Hematopoietic multipotent progenitor cell (in vitro differentiated cells): Measurements from ENCODE around the gene DUSP7. TPM values are rescaled to one million over a fixed set of nuclear protein-coding genes. Genes with fewer than 3 reads are reported as not detected.

ENCODE experiments used
- DNase-seq, 3 donors: peaks; one replicate each; pipeline ENCODE4 v3.0.0-alpha.2; 2011 to 2015; ENCODE audit warnings: low read depth in 2 of 3, low spot score in 2 of 3
- total RNA-seq: library from RNA; depleted of rRNA; stranded (reverse); fragments of >200 nt; gene quantifications from one replicate; pipeline ENCODE4 v1.2.3, GENCODE V29; 2012

The DUSP7 gene
- total RNA-seq: 25.3 TPM

- peak; percentile 53 to 69 (median 64) for DNase-seq
Observed at GRCh38 chr3:52056521-52056967, at the start of gene DUSP7. Gene DUSP7 (minus strand): TSS chr3:52056571. CDS start chr3:52056366, 205 bp downstream.

DNA sequence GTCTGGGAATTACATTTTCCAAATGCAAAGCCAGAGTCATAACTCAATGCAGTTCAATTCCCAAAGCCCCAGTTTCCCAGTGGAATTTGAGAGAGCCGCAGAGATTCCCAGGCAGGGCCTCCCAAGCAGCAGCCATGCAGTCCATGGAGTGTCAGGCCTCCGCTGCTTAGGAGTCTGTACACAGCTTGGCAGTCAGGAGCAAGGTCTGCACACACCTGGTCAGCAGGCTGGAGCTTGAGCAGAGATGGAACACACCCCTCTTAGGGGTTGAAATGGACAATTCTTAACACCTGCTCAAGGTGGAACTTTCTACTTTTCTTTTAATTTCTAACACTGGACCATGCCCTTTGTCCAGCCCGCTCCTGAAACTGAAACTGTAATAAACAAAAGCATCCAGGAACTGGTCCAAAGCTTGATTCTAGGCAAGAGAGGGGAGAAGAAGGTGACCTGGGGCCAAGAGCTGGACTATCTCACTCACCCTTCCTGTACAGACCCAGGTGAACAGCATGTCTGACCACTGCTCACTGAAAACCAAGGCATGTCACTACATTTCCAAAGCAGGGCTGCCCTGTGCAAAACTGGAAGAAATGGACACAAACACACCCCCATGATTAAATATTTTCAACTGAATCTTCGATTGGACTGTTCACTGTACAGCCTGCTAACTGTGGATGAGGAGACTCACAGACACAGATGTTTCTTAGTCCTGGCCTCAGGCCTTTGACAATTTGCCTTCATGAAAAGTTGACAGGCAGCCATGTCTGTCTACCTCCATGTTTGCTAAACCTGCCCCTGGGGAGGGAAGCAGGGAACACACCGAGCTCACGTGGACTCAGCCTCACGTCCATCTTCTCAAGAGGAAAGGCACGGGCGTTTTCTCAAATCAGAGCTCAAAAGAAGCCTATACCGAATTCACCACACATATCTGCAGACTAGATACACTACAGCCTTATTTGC is 48.6 kb upstream of the DUSP7 start:
- no peak for DNase-seq

GRCh38 chr3:52102934-52103333 is 46.6 kb upstream of the DUSP7 start:
- no peak for DNase-seq

DNA sequence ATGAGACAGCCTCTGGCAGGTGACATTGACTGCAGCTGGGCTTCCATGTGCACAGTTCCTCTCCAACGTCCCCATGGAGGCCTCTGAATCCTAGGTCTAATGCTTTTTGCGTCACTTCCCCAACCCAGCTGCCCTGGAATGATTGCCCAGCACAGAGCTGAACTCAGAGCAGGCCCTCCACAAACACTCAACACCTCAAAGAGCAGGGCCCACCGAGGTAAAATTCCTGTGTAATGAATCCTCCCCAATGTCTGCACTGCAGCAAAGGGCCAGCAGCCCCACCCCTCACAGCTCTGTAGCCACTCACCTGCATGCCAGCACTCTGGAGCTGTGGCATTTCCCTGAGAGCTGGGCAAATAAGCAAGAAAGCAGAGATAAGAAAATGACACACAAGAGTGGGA is 42.6 kb upstream of the DUSP7 start:
- no peak for DNase-seq

DNA sequence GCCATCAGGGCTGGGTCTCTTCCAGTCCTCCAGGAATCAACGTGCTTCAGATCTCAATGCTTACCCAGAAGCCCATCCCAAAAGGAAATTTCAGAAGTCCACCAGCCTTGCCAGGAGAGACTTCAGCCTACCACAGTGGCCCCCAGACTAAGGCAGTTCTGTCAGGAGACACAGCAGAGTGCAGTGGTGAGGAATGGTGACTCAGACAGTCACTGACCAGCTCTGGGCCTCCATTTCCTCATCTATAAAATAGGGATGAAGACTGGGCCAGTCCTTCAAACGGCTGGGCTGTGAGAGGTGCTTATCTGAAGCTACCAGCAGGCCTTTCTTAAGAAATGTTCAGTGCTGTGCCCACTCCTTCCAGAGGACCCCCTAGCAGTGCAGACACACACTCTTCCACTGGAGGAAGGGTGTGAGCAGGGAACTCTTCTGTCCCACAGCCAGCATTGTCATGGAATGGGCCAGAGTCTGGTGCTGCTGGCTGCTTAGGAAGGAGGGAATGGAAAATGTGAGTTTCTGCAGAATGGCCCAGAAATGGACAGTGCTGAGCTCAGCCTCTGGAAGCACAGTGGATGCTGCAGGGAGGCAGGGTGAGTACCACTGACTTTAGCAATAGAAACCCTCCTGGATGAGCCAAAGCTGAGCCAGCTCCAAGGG is 41.6 kb upstream of the DUSP7 start:
- no peak for DNase-seq

DNA sequence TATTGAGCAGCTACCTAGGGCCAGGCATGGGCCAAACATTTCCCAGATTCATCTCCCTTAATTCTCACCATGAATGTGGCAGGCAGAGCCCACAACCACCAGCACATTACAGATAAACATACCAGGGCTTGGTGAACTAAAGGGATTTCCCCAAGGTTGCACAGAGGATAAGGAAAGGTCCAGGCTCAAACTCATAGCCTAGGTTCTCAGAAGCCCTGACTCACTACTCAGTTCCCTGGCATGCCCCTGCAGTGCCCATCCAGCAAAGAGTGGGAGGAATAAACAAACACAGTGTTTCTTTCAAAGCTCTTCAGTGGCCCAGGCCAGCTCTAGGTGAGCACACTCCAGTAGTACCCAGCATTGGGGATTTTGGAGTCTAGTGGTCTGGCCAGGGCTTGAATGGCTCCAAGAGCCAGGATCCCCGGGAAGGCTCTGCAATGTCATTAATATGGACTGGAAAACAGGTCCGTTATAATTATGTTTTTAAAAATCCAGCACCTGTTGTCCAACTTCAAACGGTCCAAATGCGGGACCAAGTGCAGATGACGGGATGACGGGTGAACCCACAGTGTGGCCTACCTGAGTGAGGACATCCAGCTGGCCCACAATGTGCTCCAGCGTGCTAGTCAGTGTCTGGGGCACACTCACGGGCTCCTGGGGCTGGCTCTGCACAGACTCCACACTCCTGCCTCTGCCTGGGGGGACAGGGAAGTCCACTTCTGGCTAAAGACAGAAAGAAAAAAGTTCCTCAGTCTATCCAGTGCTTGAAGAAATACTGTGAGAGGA is 39.8 kb upstream of the DUSP7 start:
- no peak for DNase-seq

DNA sequence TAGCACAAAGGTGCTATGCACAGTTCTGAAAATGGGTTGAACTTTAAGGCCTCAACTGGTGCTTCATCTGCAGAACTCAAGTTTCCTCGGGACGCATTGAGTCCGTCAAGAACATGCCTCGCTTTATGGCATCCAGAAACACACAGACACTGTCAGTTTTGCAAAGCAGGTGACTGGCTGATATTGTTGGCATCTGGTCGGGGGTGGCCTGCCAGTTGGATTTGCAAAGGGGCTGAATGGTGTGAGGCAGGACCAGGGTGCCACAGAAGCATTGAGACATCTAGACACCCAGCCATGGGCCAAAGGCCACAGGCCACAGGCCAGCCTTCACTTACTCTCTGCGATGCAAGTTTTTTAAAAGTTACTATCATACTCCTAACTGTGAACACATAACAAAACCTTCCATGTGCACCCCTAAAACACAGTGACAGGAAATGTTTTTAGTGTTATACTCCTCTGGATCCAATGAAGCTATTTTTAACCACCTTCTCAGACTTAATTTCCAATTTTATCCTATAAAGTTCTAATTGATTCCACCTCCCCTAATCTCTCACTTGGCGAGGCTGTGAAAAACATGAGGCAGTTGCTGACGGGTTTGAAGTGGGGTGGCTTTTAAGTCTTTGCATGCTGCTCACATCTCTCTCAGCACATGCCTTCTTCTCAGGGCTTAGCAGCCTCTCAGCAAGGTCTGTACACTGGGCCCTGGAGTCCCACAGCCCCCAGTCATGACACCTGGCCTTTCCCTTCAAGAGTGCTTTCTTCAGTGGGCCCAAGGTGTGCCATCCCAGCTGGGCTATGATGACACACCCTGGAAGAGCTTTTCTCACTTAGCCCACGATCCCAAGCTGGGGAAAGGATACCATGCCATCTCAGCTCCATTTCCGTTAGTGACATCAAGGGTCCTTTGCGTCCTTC is 38.5 kb upstream of the DUSP7 start:
- DNase-seq: no peak

DNA sequence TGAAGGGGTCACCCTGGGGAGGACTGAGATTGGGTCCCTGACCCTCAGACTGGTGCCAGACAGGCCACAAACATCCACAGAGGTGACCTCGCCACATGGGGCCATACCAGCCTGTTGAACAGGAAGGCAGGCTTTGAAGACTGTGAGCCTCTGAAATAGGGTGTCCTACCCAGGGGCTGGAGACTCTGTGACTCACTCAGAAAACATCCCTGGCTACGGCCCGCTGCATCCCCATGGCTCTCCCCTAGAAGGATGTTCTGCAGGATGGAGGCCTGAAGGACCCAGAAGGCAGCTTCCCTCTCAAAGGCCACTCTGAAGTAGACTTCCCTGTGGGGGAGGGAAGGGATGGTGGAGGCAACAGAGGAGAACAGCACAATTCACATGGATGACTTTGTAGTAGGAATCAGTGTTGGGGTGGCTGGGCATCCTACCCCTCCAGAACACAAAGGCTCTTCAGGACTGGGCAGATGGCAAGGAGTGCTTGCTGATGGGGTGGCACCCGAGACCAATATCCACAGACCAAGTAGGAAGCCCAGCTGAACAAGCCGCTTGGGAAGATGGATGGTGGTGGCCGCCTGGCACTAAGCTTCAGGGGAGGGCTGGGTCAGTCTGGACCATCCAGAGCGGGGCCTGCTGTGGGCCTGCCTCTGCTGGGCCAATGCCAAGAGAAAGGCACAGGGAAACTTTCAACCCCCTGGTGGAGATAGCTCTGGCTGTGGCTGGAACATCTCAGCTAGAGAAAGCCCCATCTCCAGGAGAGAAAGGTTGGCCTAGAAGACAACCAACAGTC is 37.6 kb upstream of the DUSP7 start:
- DNase-seq: no peak

DNA sequence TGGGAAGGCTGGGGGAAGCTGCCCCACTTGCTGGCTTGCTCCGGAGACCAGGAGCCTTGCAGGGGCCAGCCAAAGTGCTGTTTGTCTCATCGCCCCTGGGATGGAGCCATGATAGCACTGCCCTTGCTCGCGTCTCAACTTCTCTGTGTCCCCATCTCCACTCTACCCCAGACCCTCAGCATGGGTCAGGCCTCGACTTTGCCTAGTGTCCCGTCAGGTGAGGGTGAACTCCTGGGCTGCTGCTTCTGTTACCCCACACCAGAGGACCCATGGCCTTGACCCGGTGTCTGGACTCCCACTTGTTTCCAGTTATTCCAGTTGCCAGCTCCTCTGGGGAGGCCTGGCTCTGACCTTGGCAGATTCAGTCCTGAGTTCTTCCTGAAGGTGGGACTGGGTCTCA is 36.5 kb upstream of the DUSP7 start:
- no peak for DNase-seq

DNA sequence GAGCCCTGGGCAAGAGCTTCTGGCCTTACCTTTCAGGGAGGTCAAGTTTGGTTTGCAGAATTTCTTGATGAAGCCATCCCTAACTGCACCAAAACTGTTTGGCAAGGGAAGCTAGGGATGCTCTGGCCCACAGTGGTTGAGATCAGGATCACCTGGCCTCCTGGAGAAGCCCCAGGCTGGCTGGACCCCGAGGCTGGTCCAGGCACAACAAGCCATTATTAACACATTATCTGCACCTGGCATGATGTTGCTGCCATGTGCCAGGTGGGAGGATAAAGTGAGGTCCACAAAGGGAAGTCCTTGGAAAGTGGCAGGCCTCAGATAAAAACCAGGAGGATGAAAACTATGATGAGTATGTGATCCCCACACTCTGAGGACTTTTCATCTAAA is 35.9 kb upstream of the DUSP7 start:
- DNase-seq: no peak

- no peak for DNase-seq
Observed at GRCh38 chr3:52091586-52092270, 35.4 kb upstream of the DUSP7 start.

DNA sequence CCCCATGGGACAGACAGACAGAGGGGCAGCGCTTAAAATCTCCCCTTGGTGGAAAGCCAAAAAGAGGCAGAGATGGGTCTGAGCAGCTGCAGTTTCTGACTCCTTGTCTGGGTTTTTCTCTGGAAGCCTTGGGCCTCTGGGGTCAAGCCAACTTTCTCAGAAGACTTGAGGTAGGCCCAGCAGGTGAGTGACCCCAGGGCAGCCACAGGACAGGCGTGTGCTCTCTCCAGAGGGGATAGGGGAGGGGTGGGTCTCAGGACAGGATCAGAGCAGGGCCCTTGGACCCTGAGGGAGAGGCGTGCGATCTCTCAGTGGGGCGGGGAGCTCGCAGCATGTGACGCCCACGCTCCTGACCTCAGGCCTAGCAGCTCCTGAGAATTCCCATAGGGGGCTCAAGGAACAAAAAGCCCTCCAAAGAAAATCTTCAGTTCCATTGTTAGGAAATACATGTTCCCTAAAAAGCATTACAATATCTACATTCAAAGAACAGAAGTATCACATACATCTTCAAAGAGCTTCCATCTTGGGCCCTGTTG is 34.6 kb upstream of the DUSP7 start:
- no peak for DNase-seq

DNA sequence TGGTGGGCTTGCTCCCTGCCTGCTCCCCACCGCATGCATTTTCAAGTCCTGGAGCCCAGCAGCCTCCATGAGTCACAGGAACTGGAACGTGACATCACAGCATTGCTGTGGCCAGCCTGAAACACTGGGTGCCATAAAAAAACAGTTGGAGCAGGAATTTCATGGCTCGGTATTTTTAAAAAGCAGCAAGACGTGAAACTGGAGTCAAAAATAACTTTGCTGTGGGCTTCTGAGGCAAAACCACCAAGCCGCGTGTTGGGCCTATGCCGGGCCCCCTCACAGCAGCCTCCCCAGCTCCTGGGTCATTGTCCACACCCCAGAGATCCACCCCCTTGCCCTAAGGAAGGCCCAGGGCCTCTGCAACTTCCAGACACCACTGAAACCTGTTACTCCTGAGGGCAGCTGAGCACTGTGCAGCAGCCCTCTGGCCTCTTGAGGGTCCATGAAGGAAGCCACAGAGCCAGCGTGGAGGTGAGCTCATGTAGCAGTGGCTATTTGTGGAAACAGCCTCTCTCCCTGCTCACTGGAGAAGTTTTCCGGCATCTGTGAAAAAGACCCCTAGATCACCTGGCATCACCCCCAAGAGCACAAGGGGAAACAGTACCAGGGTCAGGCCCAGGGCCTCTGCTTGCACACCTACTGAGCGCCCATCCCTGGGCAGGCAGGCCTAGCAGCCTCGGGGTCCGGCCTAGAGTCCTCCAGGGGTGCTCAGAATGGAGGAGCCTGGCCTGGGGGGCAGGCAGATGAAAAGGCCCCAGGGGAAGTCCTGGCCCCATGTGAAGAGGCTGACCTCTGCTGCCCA is 34.0 kb upstream of the DUSP7 start:
- no peak for DNase-seq

DNA sequence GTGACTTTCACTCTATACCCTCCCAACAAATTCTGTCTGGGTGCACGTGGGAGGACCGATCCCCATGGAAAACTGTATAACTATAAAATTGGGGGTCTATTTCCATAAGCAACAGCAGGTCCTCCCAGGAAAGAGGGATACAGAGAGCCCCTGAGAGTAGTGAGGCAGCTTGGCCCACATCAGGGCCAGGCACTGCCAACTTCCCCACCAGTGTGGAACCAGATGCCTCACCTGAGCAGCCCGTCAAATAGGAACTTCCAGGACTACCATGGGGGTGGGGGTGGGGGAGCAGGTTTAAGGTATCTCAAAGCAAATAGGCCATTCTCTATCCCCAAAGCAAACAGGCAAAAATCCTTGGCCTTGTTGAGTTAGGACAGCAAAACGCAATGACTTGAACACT is 33.3 kb upstream of the DUSP7 start:
- DNase-seq: no peak

- DNase-seq: no peak
Observed at GRCh38 chr3:52088445-52089367, 32.3 kb upstream of the DUSP7 start.

DNA sequence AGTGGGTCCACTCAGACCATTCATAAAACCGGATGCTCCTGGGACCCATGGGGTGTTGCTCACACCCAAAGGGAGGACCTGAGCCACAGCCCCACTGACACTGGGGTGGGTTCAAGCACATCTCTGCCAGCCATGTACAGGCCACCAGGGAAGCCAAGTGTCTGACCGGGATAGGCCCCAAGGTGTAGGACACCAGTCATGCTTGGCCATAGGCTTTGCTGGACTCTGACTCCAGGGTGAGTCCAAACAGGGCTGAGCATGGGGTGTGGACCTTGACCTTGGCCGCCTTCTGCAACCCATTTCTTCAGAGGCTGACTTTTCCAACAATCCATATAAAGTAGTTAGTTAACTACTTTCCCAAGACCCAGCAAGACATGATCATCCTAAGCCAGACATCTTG is 31.4 kb upstream of the DUSP7 start:
- no peak for DNase-seq
